HEK293 (cell line): ENCODE measurements around the gene SLX4.

Experiments used
- CTCF ChIA-PET: fragments of 350-600 bp; formaldehyde crosslinking; extraction: SDS; loops from one replicate; lab custom pipeline; 2021; ENCODE audit warnings: antibody characterized with exemption; lab: Yijun Ruan, JAX
- POLR2A ChIA-PET: fragments of 300-600 bp; formaldehyde crosslinking; extraction: SDS; loops from one replicate; lab custom pipeline; 2020; ENCODE audit warnings: antibody characterized with exemption, inconsistent platforms; lab: Yijun Ruan, JAX
- H3K27ac ChIP-seq: fragments of 200-500 bp; sonication (Bioruptor generic); 2 replicates; pipeline ENCODE4 v1.5.1; 2014; ENCODE audit warnings: low read depth, low read length, control low read depth, inconsistent platforms; ENCODE audit errors: extremely low read depth
- H3K36me3 ChIP-seq, 2 experiments: fragments of 200-500 bp in 1 of 2; sonication (Bioruptor generic) in 1 of 2; 1 replicate in 1 of 2; 2 replicates in 1 of 2; pipeline ENCODE4 v1.5.1; 2014 to 2017; ENCODE audit warnings: inconsistent platforms in 2 of 2, low read length in 2 of 2; ENCODE audit not compliant: control insufficient read depth in 2 of 2, insufficient read depth in 1 of 2
- H3K4me1 ChIP-seq: fragments of 200-500 bp; sonication (Bioruptor generic); 2 replicates; pipeline ENCODE4 v1.5.1; 2014; ENCODE audit warnings: mild to moderate bottlenecking, low read length, inconsistent platforms; ENCODE audit not compliant: control insufficient read depth, insufficient read depth
- H3K4me3 ChIP-seq: 2 replicates; pipeline ENCODE4 v1.5.1; 2011; ENCODE audit warnings: low read depth, mild to moderate bottlenecking, control low read depth, low read length, moderate library complexity
- H3K9me3 ChIP-seq: fragments of 200-500 bp; sonication (Bioruptor generic); 2 replicates; pipeline ENCODE4 v1.5.1; 2014; ENCODE audit warnings: low read depth, low read length, inconsistent platforms; ENCODE audit not compliant: control insufficient read depth, insufficient read depth
- HIC1 ChIP-seq: fragments of 450-650 bp; formaldehyde crosslinking; IDR thresholded peaks from 2 replicates; pipeline ENCODE4 v1.5.1; 2016; ENCODE audit warnings: missing biosample characterization, missing genetic modification characterization
- INSM2 ChIP-seq: fragments of 450-650 bp; formaldehyde crosslinking; IDR thresholded peaks from 2 replicates; pipeline ENCODE4 v1.5.1; 2016; ENCODE audit warnings: missing biosample characterization, missing genetic modification characterization
- KLF8 ChIP-seq: fragments of 450-650 bp; formaldehyde crosslinking; IDR thresholded peaks from 2 replicates; pipeline ENCODE4 v1.5.1; 2016; ENCODE audit warnings: missing biosample characterization, missing genetic modification characterization
- PRDM4 ChIP-seq: fragments of 450-650 bp; formaldehyde crosslinking; IDR thresholded peaks from 2 replicates; pipeline ENCODE4 v1.5.1; 2017; ENCODE audit warnings: missing biosample characterization, missing genetic modification characterization
- RBAK ChIP-seq: fragments of 450-650 bp; formaldehyde crosslinking; IDR thresholded peaks from 2 replicates; pipeline ENCODE4 v1.5.1; 2016; ENCODE audit warnings: missing biosample characterization, missing genetic modification characterization
- REPIN1 ChIP-seq: fragments of 450-650 bp; formaldehyde crosslinking; IDR thresholded peaks from 2 replicates; pipeline ENCODE4 v1.5.1; 2017; ENCODE audit warnings: missing biosample characterization, missing genetic modification characterization, low read depth
- WT1 ChIP-seq: fragments of 450-650 bp; formaldehyde crosslinking; IDR thresholded peaks from 2 replicates; pipeline ENCODE4 v1.5.1; 2016; ENCODE audit warnings: missing biosample characterization, missing genetic modification characterization
- YY2 ChIP-seq: fragments of 450-650 bp; formaldehyde crosslinking; IDR thresholded peaks from 2 replicates; pipeline ENCODE4 v1.5.1; 2016; ENCODE audit warnings: missing biosample characterization, missing genetic modification characterization
- ZFP3 ChIP-seq: fragments of 450-650 bp; formaldehyde crosslinking; IDR thresholded peaks from 2 replicates; pipeline ENCODE4 v1.5.1; 2016; ENCODE audit warnings: low read depth, missing biosample characterization, missing genetic modification characterization
- ZNF174 ChIP-seq: fragments of 450-650 bp; formaldehyde crosslinking; IDR thresholded peaks from 2 replicates; pipeline ENCODE4 v1.5.0; 2017; ENCODE audit warnings: missing biosample characterization, mild to moderate bottlenecking, missing genetic modification characterization
- ZNF239 ChIP-seq: fragments of 450-650 bp; formaldehyde crosslinking; IDR thresholded peaks from 2 replicates; pipeline ENCODE4 v1.5.1; 2016; ENCODE audit warnings: missing biosample characterization, missing genetic modification characterization
- ZNF391 ChIP-seq: fragments of 450-650 bp; formaldehyde crosslinking; IDR thresholded peaks from 2 replicates; pipeline ENCODE4 v1.5.1; 2016; ENCODE audit warnings: low read depth, missing biosample characterization, missing genetic modification characterization, borderline replicate concordance
- ZNF513 ChIP-seq: fragments of 450-650 bp; IDR thresholded peaks from 2 replicates; pipeline ENCODE4 v1.5.1; 2018; ENCODE audit warnings: missing biosample characterization, missing genetic modification characterization
- ZNF600 ChIP-seq: fragments of 450-650 bp; formaldehyde crosslinking; IDR thresholded peaks from 2 replicates; pipeline ENCODE4 v1.5.1; 2016; ENCODE audit warnings: missing biosample characterization, missing genetic modification characterization
- ZNF624 ChIP-seq: fragments of 450-650 bp; formaldehyde crosslinking; IDR thresholded peaks from 2 replicates; pipeline ENCODE4 v1.5.1; 2017; ENCODE audit warnings: missing biosample characterization, missing genetic modification characterization
- ZNF660 ChIP-seq: fragments of 450-650 bp; IDR thresholded peaks from 2 replicates; pipeline ENCODE4 v1.5.1; 2018; ENCODE audit warnings: missing biosample characterization, mild to moderate bottlenecking, missing genetic modification characterization
- ZNF664 ChIP-seq: fragments of 450-650 bp; formaldehyde crosslinking; IDR thresholded peaks from 2 replicates; pipeline ENCODE4 v1.5.1; 2016; ENCODE audit warnings: missing biosample characterization, missing genetic modification characterization
- ZNF707 ChIP-seq: fragments of 450-650 bp; formaldehyde crosslinking; IDR thresholded peaks from 2 replicates; pipeline ENCODE4 v1.5.1; 2016; ENCODE audit warnings: missing biosample characterization, missing genetic modification characterization
- ZNF785 ChIP-seq: fragments of 450-650 bp; formaldehyde crosslinking; IDR thresholded peaks from 2 replicates; pipeline ENCODE4 v1.5.1; 2016; ENCODE audit warnings: missing biosample characterization, missing genetic modification characterization
- ZNF791 ChIP-seq: fragments of 450-650 bp; formaldehyde crosslinking; IDR thresholded peaks from 2 replicates; pipeline ENCODE4 v1.5.1; 2016; ENCODE audit warnings: missing biosample characterization, missing genetic modification characterization
- ZNF837 ChIP-seq: fragments of 450-650 bp; formaldehyde crosslinking; IDR thresholded peaks from 2 replicates; pipeline ENCODE4 v1.5.1; 2016; ENCODE audit warnings: missing biosample characterization, missing genetic modification characterization
- ZNF843 ChIP-seq: fragments of 450-650 bp; formaldehyde crosslinking; IDR thresholded peaks from 2 replicates; pipeline ENCODE4 v1.5.1; 2016; ENCODE audit warnings: missing biosample characterization, missing genetic modification characterization
- TF ChIP-seq, protein P1 (sequence below): sonication (generic); formaldehyde crosslinking; IDR thresholded peaks from 2 replicates; pipeline ENCODE4 v1.8.1; 2022; ENCODE audit warnings: mild to moderate bottlenecking, moderate library complexity, missing genetic modification reagents

SLX4 gene

GRCh38 chr16:3582276-3583165 is 28.9 kb downstream of the SLX4 start:
- no peak overlapping the region for H3K4me3 ChIP-seq
- peaks cover 4 to 30% of the 10 kb centered on the region in 2 experiments; a peak in 2 of 3 replicates for H3K36me3 ChIP-seq
- no peaks in the 10 kb centered on the region for H3K9me3 ChIP-seq
- CTCF ChIA-PET: interaction anchor here (0.7 kb wide), 1 partner anchor 296 kb away, joined by 3 read pairs; no protein-coding TSS in a partner anchor
- TF ChIP-seq ZNF843 (tag by site-specific recombination) (no peak), ZNF707 (no peak), ZNF837 (no peak), ZNF660 (no peak), ZNF624 (tag by site-specific recombination) (no peak), HIC1 (tag by site-specific recombination) (no peak), PRDM4 (tag by site-specific recombination) (no peak), REPIN1 (no peak), KLF8 (tag by site-specific recombination) (no peak), ZNF174 (no peak), ZNF600 (no peak; the same call in none of the 2 replicates), ZNF239 (tag by site-specific recombination) (no peak), INSM2 (tag by site-specific recombination) (no peak), RBAK (no peak)
- TF ChIP-seq, protein P1, sequence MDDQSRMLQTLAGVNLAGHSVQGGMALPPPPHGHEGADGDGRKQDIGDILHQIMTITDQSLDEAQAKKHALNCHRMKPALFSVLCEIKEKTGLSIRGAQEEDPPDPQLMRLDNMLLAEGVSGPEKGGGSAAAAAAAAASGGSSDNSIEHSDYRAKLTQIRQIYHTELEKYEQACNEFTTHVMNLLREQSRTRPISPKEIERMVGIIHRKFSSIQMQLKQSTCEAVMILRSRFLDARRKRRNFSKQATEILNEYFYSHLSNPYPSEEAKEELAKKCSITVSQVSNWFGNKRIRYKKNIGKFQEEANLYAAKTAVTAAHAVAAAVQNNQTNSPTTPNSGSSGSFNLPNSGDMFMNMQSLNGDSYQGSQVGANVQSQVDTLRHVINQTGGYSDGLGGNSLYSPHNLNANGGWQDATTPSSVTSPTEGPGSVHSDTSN (CRISPR knock-in tag): no peak
- POLR2A ChIA-PET: no interaction called here
- no peak overlapping the region for H3K27ac ChIP-seq
- no peaks in the 10 kb centered on the region for H3K4me1 ChIP-seq

GRCh38 chr16:3581392-3581791 is 30.0 kb downstream of the SLX4 start:
- CTCF ChIA-PET: no interaction called here
- no peaks in the 10 kb centered on the region for H3K4me1 ChIP-seq
- no peak for TF ChIP-seq ZNF785 (tag by site-specific recombination)
- no peak for TF ChIP-seq YY2
- TF ChIP-seq WT1: no peak
- no peak for TF ChIP-seq ZNF513
- TF ChIP-seq ZNF391: no peak
- TF ChIP-seq ZFP3 (tag by site-specific recombination): no peak
- no peak for TF ChIP-seq ZNF664 (tag by site-specific recombination)
- no peak for TF ChIP-seq ZNF791 (tag by site-specific recombination)
- TF ChIP-seq, all 188 proteins: peak for 0
- POLR2A ChIA-PET: no interaction called here
- H3K4me3 ChIP-seq: no peak overlapping the region
- peaks cover 4 to 30% of the 10 kb centered on the region in 2 experiments; a peak in 2 of 3 replicates for H3K36me3 ChIP-seq
- no peak overlapping the region for H3K27ac ChIP-seq
- no peaks in the 10 kb centered on the region for H3K9me3 ChIP-seq
